Left forelimb (tissue), 1 donor: ENCODE results near the gene SLC35G1.

Experiments
- DNase-seq: peaks from one replicate; pipeline ENCODE4 v3.0.0-alpha.2; 2018; ENCODE audit warnings: low spot score

The SLC35G1 gene

GRCh38 chr10:93951905-93952304 lies 58.1 kb downstream of the SLC35G1 start:
- no peak for DNase-seq
